ENCODE results near the gene AHRR.
"Not testable (repeated sequence)": the region's sequence is repeated elsewhere in the genome, so short reads cannot be mapped to it uniquely, and the experiment has no call there.

AHRR gene

GRCh38 chr5:404666-405241 is 83.2 kb downstream of the AHRR start:
- DNase-seq (ENCODE audit: insufficient read length, low spot score): no peak
- no peak for FAIRE-seq
- TF ChIP-seq CTCF (IDR thresholded peaks at IDR 0.05; ENCODE audit: insufficient read depth, missing control alignments): no peak

- FAIRE-seq: no peak
- DNase-seq (ENCODE audit: insufficient read length, low spot score): no peak
- no peak for TF ChIP-seq CTCF (IDR thresholded peaks at IDR 0.05; ENCODE audit: insufficient read depth, missing control alignments)
These were observed 83.9 kb downstream of the AHRR start for GRCh38 chr5:405421-405820.

GRCh38 chr5:406041-406440 is 84.5 kb downstream of the AHRR start:
- DNase-seq (ENCODE audit: insufficient read length, low spot score) (no peak), FAIRE-seq (no peak)
- TF ChIP-seq CTCF (IDR thresholded peaks at IDR 0.05; ENCODE audit: insufficient read depth, missing control alignments): no peak

- no peak for FAIRE-seq
- DNase-seq (ENCODE audit: insufficient read length, low spot score): no peak
- TF ChIP-seq CTCF (IDR thresholded peaks at IDR 0.05; ENCODE audit: insufficient read depth, missing control alignments): no peak
These were observed 85.5 kb downstream of the AHRR start for GRCh38 chr5:407051-407450.

GRCh38 chr5:407801-408268 is 86.3 kb downstream of the AHRR start:
- DNase-seq (ENCODE audit: insufficient read length, low spot score) (no peak), FAIRE-seq (no peak)
- no peak for TF ChIP-seq CTCF (IDR thresholded peaks at IDR 0.05; ENCODE audit: insufficient read depth, missing control alignments)

GRCh38 chr5:410911-411517 is 89.5 kb downstream of the AHRR start:
- DNase-seq (ENCODE audit: insufficient read length, low spot score) (no peak), FAIRE-seq (no peak)
- no peak for TF ChIP-seq CTCF (IDR thresholded peaks at IDR 0.05; ENCODE audit: insufficient read depth, missing control alignments)

- FAIRE-seq (no peak), DNase-seq (ENCODE audit: insufficient read length, low spot score) (no peak)
- TF ChIP-seq CTCF (IDR thresholded peaks at IDR 0.05; ENCODE audit: insufficient read depth, missing control alignments): no peak
These were observed 90.2 kb downstream of the AHRR start for GRCh38 chr5:411728-412127.

GRCh38 chr5:414991-415927 is 93.7 kb downstream of the AHRR start:
- not testable (repeated sequence) for FAIRE-seq; DNase-seq (ENCODE audit: insufficient read length, low spot score)
